ENCODE data around the gene C4orf54.

GRCh38 chr4:99645036-99645435, 12.6 kb downstream of the C4orf54 start:
- TF ChIP-seq EZH2 (IDR thresholded peaks at IDR 0.05; ENCODE audit: insufficient read depth, poor library complexity, severe bottlenecking) = no peak
- TF ChIP-seq EZH2phosphoT487 (IDR thresholded peaks at IDR 0.05; ENCODE audit: insufficient read depth, low read depth) = no peak

Measured in GM23248 (cell line).